Mesenchymal stem cell (in vitro differentiated cells and primary cell): ENCODE data around the gene RGS12.

Experiments used
- DNase-seq: peaks from one replicate; pipeline ENCODE4 v3.0.0-alpha.2; 2013
- H2AFZ ChIP-seq: one replicate; pipeline ENCODE4 v1.6.1; 2013; ENCODE audit warnings: low read depth, mild to moderate bottlenecking, control low read depth, inconsistent platforms, low read length, moderate library complexity
- H2AK5ac ChIP-seq: 2 replicates; pipeline ENCODE4 v1.6.1; 2013; ENCODE audit warnings: low read length, moderate library complexity, mild to moderate bottlenecking, inconsistent platforms; ENCODE audit not compliant: severe bottlenecking
- H2BK120ac ChIP-seq: one replicate; pipeline ENCODE4 v1.6.1; 2013; ENCODE audit warnings: low read depth, mild to moderate bottlenecking, inconsistent platforms, low read length, moderate library complexity
- H2BK12ac ChIP-seq, 2 experiments: one replicate each; pipeline ENCODE4 v1.6.1; 2013; ENCODE audit warnings: inconsistent platforms in 2 of 2, low read length in 2 of 2, mild to moderate bottlenecking in 2 of 2, moderate library complexity in 2 of 2, control low read depth in 1 of 2
- H2BK15ac ChIP-seq: one replicate; pipeline ENCODE4 v1.6.1; 2013; ENCODE audit warnings: mild to moderate bottlenecking, low read depth, inconsistent platforms; ENCODE audit not compliant: poor library complexity, severe bottlenecking
- H2BK5ac ChIP-seq: 2 replicates; pipeline ENCODE4 v1.6.1; 2013; ENCODE audit warnings: low read depth, mild to moderate bottlenecking, low read length, control low read depth, inconsistent platforms; ENCODE audit not compliant: poor library complexity, severe bottlenecking
- H3K14ac ChIP-seq, 2 experiments: one replicate each; pipeline ENCODE4 v1.6.1; 2013; ENCODE audit warnings: inconsistent platforms in 2 of 2, low read length in 2 of 2, control low read depth in 1 of 2, mild to moderate bottlenecking in 1 of 2, moderate library complexity in 1 of 2
- H3K18ac ChIP-seq, 2 experiments: one replicate each; pipeline ENCODE4 v1.6.1; 2013; ENCODE audit warnings: inconsistent platforms in 2 of 2, low read length in 2 of 2, control low read depth in 1 of 2, low read depth in 1 of 2, mild to moderate bottlenecking in 1 of 2
- H3K23ac ChIP-seq, 2 experiments: one replicate each; pipeline ENCODE4 v1.6.1; 2013; ENCODE audit warnings: inconsistent platforms in 2 of 2, low read length in 2 of 2, mild to moderate bottlenecking in 2 of 2, moderate library complexity in 2 of 2, control low read depth in 1 of 2
- H3K27ac ChIP-seq: 2 replicates; pipeline ENCODE4 v1.5.1; 2013; ENCODE audit warnings: mild to moderate bottlenecking, moderate library complexity, low read length, control low read depth, inconsistent platforms; ENCODE audit not compliant: poor library complexity, severe bottlenecking
- H3K27me3 ChIP-seq, 2 experiments: 2 replicates each; pipeline versions ENCODE4 v1.6.1 to v1.7.0; 2013; ENCODE audit warnings: low read length in 2 of 2, mild to moderate bottlenecking in 2 of 2, moderate library complexity in 2 of 2, control low read depth in 1 of 2, inconsistent platforms in 1 of 2; ENCODE audit not compliant: control insufficient read depth in 1 of 2, insufficient read depth in 1 of 2
- H3K36me3 ChIP-seq, 2 experiments: 2 replicates each; pipeline versions ENCODE4 v1.6.1 to v1.7.0; 2013; ENCODE audit warnings: low read length in 2 of 2, control low read depth in 1 of 2, inconsistent platforms in 1 of 2, low read depth in 1 of 2, mild to moderate bottlenecking in 1 of 2; ENCODE audit not compliant: insufficient read depth in 2 of 2, control insufficient read depth in 1 of 2
- H3K4ac ChIP-seq, 2 experiments: one replicate each; pipeline ENCODE4 v1.6.1; 2013; ENCODE audit warnings: inconsistent platforms in 2 of 2, low read length in 2 of 2, mild to moderate bottlenecking in 2 of 2, moderate library complexity in 2 of 2, control low read depth in 1 of 2, low read depth in 1 of 2
- H3K4me1 ChIP-seq: 2 replicates; pipeline ENCODE4 v1.6.1; 2013; ENCODE audit warnings: low read depth, low read length, control low read depth; ENCODE audit not compliant: control insufficient read depth, insufficient read depth
- H3K4me2 ChIP-seq: 2 replicates; pipeline ENCODE4 v1.6.1; 2013; ENCODE audit warnings: low read length, mild to moderate bottlenecking, inconsistent platforms; ENCODE audit not compliant: poor library complexity, severe bottlenecking
- H3K4me3 ChIP-seq, 2 experiments: 2 replicates each; pipeline versions ENCODE4 v1.5.1 to v1.7.0; 2013; ENCODE audit warnings: low read length in 2 of 2, mild to moderate bottlenecking in 2 of 2, control low read depth in 1 of 2, low read depth in 1 of 2; ENCODE audit not compliant: insufficient read depth in 1 of 2
- H3K79me1 ChIP-seq: replicated peaks from 2 replicates; pipeline ENCODE4 v1.6.1; 2013; ENCODE audit warnings: mild to moderate bottlenecking, control low read depth, low read length, inconsistent platforms; ENCODE audit not compliant: poor library complexity, severe bottlenecking
- H3K9ac ChIP-seq: 2 replicates; pipeline ENCODE4 v1.7.0; 2013; ENCODE audit warnings: mild to moderate bottlenecking, low read length, moderate library complexity
- H3K9me3 ChIP-seq: 2 replicates; pipeline ENCODE4 v1.7.0; 2013; ENCODE audit warnings: mild to moderate bottlenecking, low read length; ENCODE audit not compliant: control insufficient read depth
- H4K8ac ChIP-seq: one replicate; pipeline ENCODE4 v1.6.1; 2013; ENCODE audit warnings: inconsistent platforms, mild to moderate bottlenecking, low read length, moderate library complexity
- H4K91ac ChIP-seq: one replicate; pipeline ENCODE4 v1.6.1; 2013; ENCODE audit warnings: mild to moderate bottlenecking, low read length, inconsistent platforms
- whole genome bisulfite sequencing: methylation state at CpG from one replicate; pipeline ENCODE4 v1.1.7; 2013; ENCODE audit warnings: mixed read lengths; 5-methylcytosine and 5-hydroxymethylcytosine counted together

RGS12 gene

GRCh38 chr4:3262208-3263052 lies 30.4 kb upstream of the RGS12 start:
- no peak overlapping the region for H3K4me3 ChIP-seq
- no peak overlapping the region for H3K27ac ChIP-seq
- H2BK120ac ChIP-seq = no peak overlapping the region
- no peak overlapping the region for H3K23ac ChIP-seq
- no peak overlapping the region for H2BK15ac ChIP-seq
- no peaks in the 10 kb centered on the region for H3K9me3 ChIP-seq
- no peak overlapping the region for H3K18ac ChIP-seq
- no peaks in the 10 kb centered on the region for H3K79me1 ChIP-seq
- H3K4me1 ChIP-seq = peaks cover 5% of the 10 kb centered on the region
- H4K8ac ChIP-seq = no peak overlapping the region
- H3K9ac ChIP-seq = no peak overlapping the region
- WGBS = 92% methylated on average over 23 of the region's 23 CpGs
- no peak overlapping the region for H4K91ac ChIP-seq
- no peak overlapping the region for H2AFZ ChIP-seq
- no peak overlapping the region for H2BK12ac ChIP-seq
- H3K4ac ChIP-seq = no peak overlapping the region
- H3K4me2 ChIP-seq = no peak overlapping the region
- H3K27me3 ChIP-seq = peaks cover 0 to 24% of the 10 kb centered on the region in 2 experiments
- DNase-seq = no peak
- H2AK5ac ChIP-seq = no peak overlapping the region
- H2BK5ac ChIP-seq = no peak overlapping the region
- H3K14ac ChIP-seq = no peak overlapping the region
- H3K36me3 ChIP-seq = peaks cover 0 to 3% of the 10 kb centered on the region in 2 experiments

GRCh38 chr4:3263053-3263875 lies 29.6 kb upstream of the RGS12 start:
- H2AFZ ChIP-seq = no peak overlapping the region
- no peak for DNase-seq
- WGBS = 91% methylated on average over 28 of the region's 28 CpGs

GRCh38 chr4:3263876-3264193 lies 29.0 kb upstream of the RGS12 start:
- Histone ChIP-seq H3K18ac (no peak overlapping the region), H3K4me2 (no peak overlapping the region), H3K36me3 (no peaks in the 10 kb centered on the region), H2AK5ac (no peak overlapping the region), H3K79me1 (no peaks in the 10 kb centered on the region), H3K27ac (no peak overlapping the region), H4K91ac (no peak overlapping the region), H3K4me3 (no peak overlapping the region), H3K23ac (no peak overlapping the region), H4K8ac (no peak overlapping the region), H2BK12ac (no peak overlapping the region), H2BK15ac (no peak overlapping the region), H3K9me3 (no peaks in the 10 kb centered on the region), H3K4ac (no peak overlapping the region), H2BK120ac (no peak overlapping the region), H3K4me1 (no peaks in the 10 kb centered on the region), H2AFZ (no peak overlapping the region), H3K27me3 (peaks cover 0 to 28% of the 10 kb centered on the region in 2 experiments), H3K14ac (no peak overlapping the region), H3K9ac (no peak overlapping the region), H2BK5ac (no peak overlapping the region)
- WGBS = 59% methylated on average over 4 of the region's 6 CpGs
- DNase-seq = no peak

More at GRCh38 chr4:3263053-3263875, 29.6 kb upstream of the RGS12 start:
- Histone ChIP-seq H4K91ac (no peak overlapping the region), H3K4me1 (peaks cover under 1% of the 10 kb centered on the region), H2BK15ac (peak overlapping the region; percentile 13), H2BK120ac (no peak overlapping the region), H2BK12ac (no peak overlapping the region), H3K18ac (no peak overlapping the region), H3K4me3 (no peak overlapping the region), H2BK5ac (no peak overlapping the region), H3K36me3 (no peaks in the 10 kb centered on the region), H3K27ac (no peak overlapping the region), H3K79me1 (no peaks in the 10 kb centered on the region), H3K4me2 (no peak overlapping the region), H3K23ac (no peak overlapping the region), H2AK5ac (no peak overlapping the region), H3K14ac (peak overlapping the region in 1 of 2 experiments; percentile 49), H3K27me3 (peaks cover 0 to 27% of the 10 kb centered on the region in 2 experiments), H3K9me3 (no peaks in the 10 kb centered on the region), H4K8ac (no peak overlapping the region), H3K9ac (no peak overlapping the region), H3K4ac (no peak overlapping the region)

GRCh38 chr4:3266076-3266475 lies 26.7 kb upstream of the RGS12 start:
- Histone ChIP-seq H3K23ac (no peak overlapping the region), H3K36me3 (no peaks in the 10 kb centered on the region), H3K27ac (no peak overlapping the region), H2BK5ac (no peak overlapping the region), H3K27me3 (peaks cover 0 to 34% of the 10 kb centered on the region in 2 experiments), H2AK5ac (no peak overlapping the region), H3K4ac (no peak overlapping the region), H4K91ac (no peak overlapping the region), H3K9ac (no peak overlapping the region), H3K4me2 (no peak overlapping the region), H3K18ac (no peak overlapping the region), H2AFZ (no peak overlapping the region), H4K8ac (no peak overlapping the region), H2BK120ac (no peak overlapping the region), H3K4me3 (no peak overlapping the region), H3K14ac (no peak overlapping the region), H2BK15ac (no peak overlapping the region), H3K79me1 (no peaks in the 10 kb centered on the region), H3K4me1 (no peaks in the 10 kb centered on the region), H2BK12ac (no peak overlapping the region), H3K9me3 (no peaks in the 10 kb centered on the region)
- 97% methylated on average over 17 of the region's 17 CpGs for whole genome bisulfite sequencing
- DNase-seq = no peak
